HUES48 (cell line): ENCODE measurements around the gene DOCK11.

Experiments used
- H3K27ac ChIP-seq: one replicate; pipeline ENCODE4 v1.7.0; 2013; ENCODE audit warnings: low read depth, low read length, inconsistent platforms
- H3K27me3 ChIP-seq: 2 replicates; pipeline ENCODE4 v1.6.1; 2013; ENCODE audit warnings: mild to moderate bottlenecking, low read length; ENCODE audit not compliant: control insufficient read depth, insufficient read depth
- H3K36me3 ChIP-seq: 2 replicates; pipeline ENCODE4 v1.6.1; 2013; ENCODE audit warnings: low read length; ENCODE audit not compliant: control insufficient read depth, insufficient read depth
- H3K4me1 ChIP-seq: 2 replicates; pipeline ENCODE4 v1.6.1; 2013; ENCODE audit warnings: mild to moderate bottlenecking, low read length; ENCODE audit not compliant: control insufficient read depth, insufficient read depth
- H3K4me3 ChIP-seq: 2 replicates; pipeline ENCODE4 v1.5.1; 2013; ENCODE audit warnings: mild to moderate bottlenecking, low read depth, low read length
- H3K9ac ChIP-seq: 2 replicates; pipeline ENCODE4 v1.6.1; 2013; ENCODE audit warnings: mild to moderate bottlenecking, low read depth, low read length, moderate library complexity
- H3K9me3 ChIP-seq: 2 replicates; pipeline ENCODE4 v1.6.1; 2013; ENCODE audit warnings: low read length; ENCODE audit not compliant: control insufficient read depth, insufficient read depth

The DOCK11 gene

GRCh38 chrX:118734909-118735308, 239.3 kb downstream of the DOCK11 start:
- H3K36me3 ChIP-seq = no peaks in the 10 kb centered on the region

More at GRCh38 chrX:118734909-118735308, 239.3 kb downstream of the DOCK11 start:
- Histone ChIP-seq H3K9me3 (0 out of 2 replicates have a peak, but pooled peaks cover 5% of the 10 kb centered on the region), H3K4me1 (peaks cover 11% of the 10 kb centered on the region), H3K4me3 (no peak overlapping the region), H3K27ac (no peak overlapping the region), H3K9ac (no peak overlapping the region), H3K27me3 (peaks cover 9% of the 10 kb centered on the region)
